22Rv1 (cell line): ENCODE results near the gene TBL1XR1.

Experiments used
- CTCF ChIP-seq: fragments of 450-650 bp; IDR thresholded peaks from 2 replicates; pipeline ENCODE4 v1.5.1; 2017; ENCODE audit warnings: mild to moderate bottlenecking
- ZFX ChIP-seq: fragments of 450-650 bp; IDR thresholded peaks from 2 replicates; pipeline ENCODE4 v1.6.1; 2017; ENCODE audit warnings: antibody characterized with exemption, borderline replicate concordance

DNA sequence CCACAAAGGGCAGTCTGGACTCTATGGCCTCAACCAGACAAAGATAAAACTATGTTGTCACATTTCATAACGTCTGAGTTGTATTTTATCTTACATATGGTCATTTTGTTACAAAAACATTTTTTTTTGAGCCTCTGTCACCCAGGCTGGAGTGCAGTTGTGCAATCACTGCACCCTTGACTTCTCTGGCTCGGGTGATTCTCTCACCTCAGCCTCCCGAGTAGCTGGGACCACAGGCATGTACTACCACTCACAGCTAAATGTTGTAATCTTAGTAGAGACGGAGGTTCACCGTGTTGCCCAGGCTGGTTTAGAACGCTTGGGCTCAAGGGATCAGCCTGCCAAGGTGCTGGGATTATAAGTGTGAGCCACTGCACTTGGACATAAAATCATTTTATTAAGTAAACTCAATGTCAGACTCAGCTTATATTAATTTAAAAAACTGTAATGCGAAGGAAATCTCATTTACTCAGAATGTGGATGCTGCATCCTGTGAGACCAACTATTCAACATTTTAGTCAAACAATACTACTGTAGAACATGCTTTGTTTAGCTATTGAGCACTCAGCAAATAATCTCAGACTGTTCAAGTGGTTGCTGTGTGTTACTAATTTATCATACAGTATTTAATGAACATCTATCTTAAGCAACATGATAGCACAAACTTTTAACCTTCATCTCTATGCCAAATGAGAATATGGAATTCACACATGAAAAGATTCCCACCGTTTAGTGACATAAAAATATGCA is 209.2 kb downstream of the TBL1XR1 start:
- TF ChIP-seq CTCF (no peak), ZFX (no peak)
